ENCODE data around the gene SLC26A6.

The SLC26A6 gene

DNA sequence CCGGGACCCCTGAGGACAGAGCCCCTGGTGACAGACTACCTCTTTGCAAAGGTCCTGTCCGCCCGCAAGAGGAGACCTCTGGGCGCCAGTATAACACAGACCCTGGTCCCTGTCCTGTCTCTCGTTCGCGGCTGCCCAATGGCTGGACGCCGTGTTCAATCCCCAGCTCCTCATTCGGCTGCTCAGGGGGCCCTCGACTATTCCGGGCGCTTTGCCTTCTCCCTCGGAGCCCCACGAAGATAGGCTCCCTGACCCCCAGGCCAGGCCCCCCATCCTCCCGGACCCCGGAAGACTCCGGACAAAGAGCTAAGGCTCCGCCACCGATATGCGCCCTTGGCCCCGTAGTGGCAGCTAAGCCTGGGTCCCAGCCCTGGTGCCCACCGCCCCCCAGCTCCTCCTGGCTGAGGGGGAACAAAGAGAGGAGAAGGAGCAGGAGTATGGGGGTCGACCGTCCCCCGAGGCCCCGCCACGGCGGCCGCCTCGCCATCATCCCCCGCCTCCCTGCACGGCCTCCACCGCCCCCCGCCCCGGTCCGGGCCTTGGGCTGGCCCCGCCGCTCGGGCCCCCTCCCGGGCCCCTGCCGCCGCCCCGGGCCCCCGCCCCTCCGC lies 27.0 kb upstream of the SLC26A6 start:
- Histone ChIP-seq H2BK5ac (ENCODE audit: low read depth, low read length, poor library complexity) (no peak overlapping the region), H3K27ac (ENCODE audit: low read depth, low read length) (no peak overlapping the region), H3K79me1 (ENCODE audit: low read length) (peaks cover 9% of the 10 kb centered on the region), H2BK12ac (ENCODE audit: low read length) (no peak overlapping the region), H3K18ac (ENCODE audit: low read length) (no peak overlapping the region), H4K8ac (ENCODE audit: low read depth, low read length) (no peak overlapping the region), H4K91ac (ENCODE audit: low read depth, low read length) (no peak overlapping the region), H3K9me3 (ENCODE audit: insufficient read depth, low read depth, low read length) (peaks cover 23% of the 10 kb centered on the region), H2AK5ac (ENCODE audit: low read length) (no peak overlapping the region), H3K27me3 (ENCODE audit: insufficient read depth, low read length) (no peaks in the 10 kb centered on the region), H3K9ac (ENCODE audit: low read length) (no peak overlapping the region), H3K14ac (ENCODE audit: low read length) (no peak overlapping the region), H3K36me3 (ENCODE audit: control insufficient read depth in 1 of 2, insufficient read depth in 2 of 2, low read length in 2 of 2) (no peaks in the 10 kb centered on the region), H3K4ac (ENCODE audit: low read depth, low read length) (no peak overlapping the region), H3K4me3 (ENCODE audit: low read depth, low read length) (peak overlapping the region; percentile 71), H2AFZ (ENCODE audit: insufficient read depth, low read length, poor library complexity) (no peak overlapping the region), H3K23ac (ENCODE audit: low read length) (no peak overlapping the region), H3K4me1 (ENCODE audit: control insufficient read depth in 1 of 2, insufficient read depth in 2 of 2, low read length in 2 of 2) (peaks cover 10 to 14% of the 10 kb centered on the region in 2 experiments), H3K79me2 (ENCODE audit: control insufficient read depth, insufficient read depth, low read length, poor library complexity) (no peaks in the 10 kb centered on the region), H3K4me2 (ENCODE audit: low read length) (peak overlapping the region; percentile 98), H4K12ac (ENCODE audit: low read depth, low read length) (no peak overlapping the region), H2BK120ac (ENCODE audit: insufficient read depth, low read length, poor library complexity) (no peak overlapping the region)
- peak in 1 of 2 donors; percentile 31 for DNase-seq
- WGBS (ENCODE audit: extremely low coverage, insufficient coverage, insufficient read length), result no CpG with 5 or more reads among the region's 46 CpGs

DNA sequence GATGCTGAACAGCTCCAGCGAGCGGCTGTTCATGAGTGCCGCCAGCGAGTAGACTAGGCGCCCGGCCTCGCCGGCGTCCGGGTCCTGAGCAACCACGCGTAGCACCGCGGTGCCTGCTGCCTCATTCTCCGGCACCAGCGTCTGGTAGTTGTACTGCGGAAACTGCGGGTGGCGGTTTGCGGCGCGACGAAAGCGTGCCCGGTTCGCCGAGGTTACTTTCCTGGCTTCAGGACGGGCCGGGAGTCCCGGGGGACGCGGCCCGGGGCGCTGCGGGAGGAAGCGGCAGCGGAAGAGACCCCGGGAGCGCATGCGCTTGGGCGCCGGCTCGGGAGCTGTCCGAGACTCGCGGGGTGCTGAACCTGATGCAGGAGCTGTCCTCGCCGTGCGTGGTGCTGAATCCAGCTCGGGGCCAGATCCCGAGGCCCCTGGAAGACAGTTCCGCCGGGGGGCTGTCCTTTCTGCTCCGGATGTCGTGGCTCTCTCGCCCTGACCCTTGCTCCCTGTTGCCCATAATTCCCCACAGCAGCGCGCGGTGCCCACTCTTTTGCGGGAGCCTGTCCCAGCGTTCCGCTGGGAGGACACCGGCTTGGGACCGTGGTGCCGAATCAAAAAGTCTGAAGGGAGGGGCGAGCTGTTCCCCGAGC lies 26.4 kb upstream of the SLC26A6 start:
- Histone ChIP-seq H3K4me3 (ENCODE audit: low read depth, low read length) (peak overlapping the region; percentile 59), H3K14ac (ENCODE audit: low read length) (no peak overlapping the region), H3K23ac (ENCODE audit: low read length) (no peak overlapping the region), H3K4ac (ENCODE audit: low read depth, low read length) (no peak overlapping the region), H4K8ac (ENCODE audit: low read depth, low read length) (no peak overlapping the region), H3K79me1 (ENCODE audit: low read length) (peaks cover 9% of the 10 kb centered on the region), H2BK5ac (ENCODE audit: low read depth, low read length, poor library complexity) (no peak overlapping the region), H2BK120ac (ENCODE audit: insufficient read depth, low read length, poor library complexity) (no peak overlapping the region), H3K27me3 (ENCODE audit: insufficient read depth, low read length) (no peaks in the 10 kb centered on the region), H2AFZ (ENCODE audit: insufficient read depth, low read length, poor library complexity) (no peak overlapping the region), H3K36me3 (ENCODE audit: control insufficient read depth in 1 of 2, insufficient read depth in 2 of 2, low read length in 2 of 2) (no peaks in the 10 kb centered on the region), H3K9me3 (ENCODE audit: insufficient read depth, low read depth, low read length) (peaks cover 28% of the 10 kb centered on the region), H3K79me2 (ENCODE audit: control insufficient read depth, insufficient read depth, low read length, poor library complexity) (no peaks in the 10 kb centered on the region), H3K9ac (ENCODE audit: low read length) (no peak overlapping the region), H3K4me1 (ENCODE audit: control insufficient read depth in 1 of 2, insufficient read depth in 2 of 2, low read length in 2 of 2) (peaks cover 10 to 15% of the 10 kb centered on the region in 2 experiments), H3K27ac (ENCODE audit: low read depth, low read length) (no peak overlapping the region), H2AK5ac (ENCODE audit: low read length) (no peak overlapping the region), H3K4me2 (ENCODE audit: low read length) (peak overlapping the region; percentile 98), H4K91ac (ENCODE audit: low read depth, low read length) (no peak overlapping the region), H4K12ac (ENCODE audit: low read depth, low read length) (no peak overlapping the region), H3K18ac (ENCODE audit: low read length) (no peak overlapping the region), H2BK12ac (ENCODE audit: low read length) (no peak overlapping the region)
- WGBS (ENCODE audit: extremely low coverage, insufficient coverage, insufficient read length), result no CpG with 5 or more reads among the region's 67 CpGs
- DNase-seq, result peak; percentile 59 to 73

DNA sequence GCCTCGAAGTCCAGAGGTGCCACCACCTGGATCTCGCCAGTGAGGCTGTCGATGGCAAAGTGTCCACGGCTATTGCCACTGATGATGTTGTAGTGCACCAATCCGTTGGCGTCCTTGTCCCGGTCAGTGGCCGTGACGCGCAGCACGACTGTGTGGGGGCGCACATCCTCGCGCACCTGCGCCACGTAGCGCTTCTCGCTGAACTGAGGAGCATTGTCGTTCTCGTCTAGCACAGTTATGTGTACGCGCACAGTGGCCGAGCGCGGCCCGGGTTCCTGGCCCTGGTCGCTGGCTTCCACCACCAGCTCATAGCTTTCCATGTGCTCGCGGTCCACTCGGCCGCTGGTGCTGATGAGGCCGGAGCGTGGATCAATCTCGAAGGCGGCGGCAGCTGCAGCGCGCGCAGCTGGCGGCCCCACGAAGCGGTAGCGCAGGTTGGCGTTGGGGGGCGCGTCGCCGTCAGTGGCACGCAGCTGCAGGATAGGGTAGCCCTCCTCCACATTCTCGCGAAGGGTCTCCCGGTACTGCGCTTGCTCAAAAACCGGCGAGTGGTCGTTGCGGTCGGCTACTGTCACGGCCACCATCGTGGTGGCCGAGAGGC lies 25.6 kb upstream of the SLC26A6 start:
- H3K4me1 ChIP-seq (ENCODE audit: control insufficient read depth in 1 of 2, insufficient read depth in 2 of 2, low read length in 2 of 2), result peaks cover 13 to 21% of the 10 kb centered on the region in 2 experiments
- no peak overlapping the region for H2AK5ac ChIP-seq (ENCODE audit: low read length)
- no peaks in the 10 kb centered on the region for H3K79me2 ChIP-seq (ENCODE audit: control insufficient read depth, insufficient read depth, low read length, poor library complexity)
- no peak overlapping the region for H4K8ac ChIP-seq (ENCODE audit: low read depth, low read length)
- H2BK5ac ChIP-seq (ENCODE audit: low read depth, low read length, poor library complexity), result no peak overlapping the region
- H3K9me3 ChIP-seq (ENCODE audit: insufficient read depth, low read depth, low read length), result peaks cover 31% of the 10 kb centered on the region
- H3K9ac ChIP-seq (ENCODE audit: low read length), result no peak overlapping the region
- no peak overlapping the region for H3K4ac ChIP-seq (ENCODE audit: low read depth, low read length)
- no peak overlapping the region for H3K23ac ChIP-seq (ENCODE audit: low read length)
- WGBS (ENCODE audit: extremely low coverage, insufficient coverage, insufficient read length), result no CpG with 5 or more reads among the region's 61 CpGs
- H3K18ac ChIP-seq (ENCODE audit: low read length), result no peak overlapping the region
- no peak overlapping the region for H2AFZ ChIP-seq (ENCODE audit: insufficient read depth, low read length, poor library complexity)
- H3K4me2 ChIP-seq (ENCODE audit: low read length), result peak overlapping the region; percentile 98
- no peaks in the 10 kb centered on the region for H3K27me3 ChIP-seq (ENCODE audit: insufficient read depth, low read length)
- no peak overlapping the region for H2BK12ac ChIP-seq (ENCODE audit: low read length)
- no peak overlapping the region for H4K12ac ChIP-seq (ENCODE audit: low read depth, low read length)
- H2BK120ac ChIP-seq (ENCODE audit: insufficient read depth, low read length, poor library complexity), result no peak overlapping the region
- DNase-seq, result no peak
- H3K4me3 ChIP-seq (ENCODE audit: low read depth, low read length), result peak overlapping the region; percentile 1
- no peak overlapping the region for H4K91ac ChIP-seq (ENCODE audit: low read depth, low read length)
- no peak overlapping the region for H3K14ac ChIP-seq (ENCODE audit: low read length)
- no peak overlapping the region for H3K27ac ChIP-seq (ENCODE audit: low read depth, low read length)
- H3K79me1 ChIP-seq (ENCODE audit: low read length), result peaks cover 9% of the 10 kb centered on the region
- no peaks in the 10 kb centered on the region for H3K36me3 ChIP-seq (ENCODE audit: control insufficient read depth in 1 of 2, insufficient read depth in 2 of 2, low read length in 2 of 2)

DNA sequence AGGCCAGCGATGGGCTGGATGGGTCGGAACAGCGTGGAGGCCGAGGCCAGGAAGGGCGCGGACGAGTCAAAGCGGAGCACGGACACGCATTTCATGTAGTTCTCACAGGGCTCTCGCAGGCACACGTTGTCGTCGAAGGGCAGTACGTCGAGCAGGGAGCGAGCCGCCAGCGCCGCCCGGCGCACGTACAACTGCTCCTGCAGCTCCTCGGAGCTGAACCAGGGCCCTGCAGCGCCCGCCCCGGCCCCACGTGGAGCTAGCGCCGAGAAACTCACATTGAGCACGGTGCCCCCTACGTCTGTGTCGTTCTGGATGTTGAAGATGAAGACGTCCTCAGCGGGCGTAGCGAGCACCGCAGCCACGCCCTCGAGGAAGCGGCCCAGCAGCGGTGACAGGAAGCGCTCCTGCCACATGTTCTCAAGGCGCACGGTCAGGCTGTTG lies 21.6 kb upstream of the SLC26A6 start:
- no peaks in the 10 kb centered on the region for H3K79me1 ChIP-seq (ENCODE audit: low read length)
- no peak overlapping the region for H4K12ac ChIP-seq (ENCODE audit: low read depth, low read length)
- H4K91ac ChIP-seq (ENCODE audit: low read depth, low read length), result no peak overlapping the region
- H3K4me3 ChIP-seq (ENCODE audit: low read depth, low read length), result peak overlapping the region; percentile 21
- no peak overlapping the region for H3K27ac ChIP-seq (ENCODE audit: low read depth, low read length)
- DNase-seq, result no peak
- no peak overlapping the region for H2AFZ ChIP-seq (ENCODE audit: insufficient read depth, low read length, poor library complexity)
- no peak overlapping the region for H3K23ac ChIP-seq (ENCODE audit: low read length)
- H3K36me3 ChIP-seq (ENCODE audit: control insufficient read depth in 1 of 2, insufficient read depth in 2 of 2, low read length in 2 of 2), result no peaks in the 10 kb centered on the region
- H3K14ac ChIP-seq (ENCODE audit: low read length), result peak overlapping the region; percentile 52
- H3K27me3 ChIP-seq (ENCODE audit: insufficient read depth, low read length), result no peaks in the 10 kb centered on the region
- no peaks in the 10 kb centered on the region for H3K79me2 ChIP-seq (ENCODE audit: control insufficient read depth, insufficient read depth, low read length, poor library complexity)
- no peak overlapping the region for H3K18ac ChIP-seq (ENCODE audit: low read length)
- H3K9me3 ChIP-seq (ENCODE audit: insufficient read depth, low read depth, low read length), result peaks cover 35% of the 10 kb centered on the region
- no peak overlapping the region for H3K4me2 ChIP-seq (ENCODE audit: low read length)
- no peak overlapping the region for H2BK5ac ChIP-seq (ENCODE audit: low read depth, low read length, poor library complexity)
- H3K4me1 ChIP-seq (ENCODE audit: control insufficient read depth in 1 of 2, insufficient read depth in 2 of 2, low read length in 2 of 2), result peaks cover 9 to 14% of the 10 kb centered on the region in 2 experiments
- peak overlapping the region; percentile 72 for H4K8ac ChIP-seq (ENCODE audit: low read depth, low read length)
- no peak overlapping the region for H2AK5ac ChIP-seq (ENCODE audit: low read length)
- no peak overlapping the region for H3K9ac ChIP-seq (ENCODE audit: low read length)
- no peak overlapping the region for H2BK12ac ChIP-seq (ENCODE audit: low read length)
- no peak overlapping the region for H2BK120ac ChIP-seq (ENCODE audit: insufficient read depth, low read length, poor library complexity)
- H3K4ac ChIP-seq (ENCODE audit: low read depth, low read length), result no peak overlapping the region
- WGBS (ENCODE audit: extremely low coverage, insufficient coverage, insufficient read length), result no CpG with 5 or more reads among the region's 45 CpGs
